Measurements from ENCODE around the gene ERBB2. TPM values are rescaled to one million over a fixed set of nuclear protein-coding genes. Genes with fewer than 3 reads are reported as not detected.

The ERBB2 gene
- total and polyA plus RNA-seq, 2 of the 13 experiments (the other 11 are each of a cell fraction or from before 2014, with no cell fraction given), result 57.7 to 64.1 TPM

GRCh38 chr17:39674702-39675389 is 25.0 kb upstream of the ERBB2 start:
- H3K9ac ChIP-seq (ENCODE audit: insufficient read depth, low read depth, low read length), result peak overlapping the region; percentile 55
- no peaks in the 10 kb centered on the region for H3K9me3 ChIP-seq (ENCODE audit: low read length)
- ChIA-PET POLR2A (interaction anchor here (0.6 to 9.4 kb wide), 16 partner anchors 8 to 77 kb away, joined by 3 to 96 read pairs (median 5); partner anchors contain the start of genes ERBB2, GRB7, MIEN1 and PGAP3), CTCF (ENCODE audit: low intra/inter-chr PET ratio, low total read pairs) (interaction anchor here (8.5 kb wide), 1 partner anchor 53 kb away, joined by 136 read pairs; no protein-coding TSS in a partner anchor)
- WGBS (ENCODE audit: low lambda C conversion rate), result 14% methylated on average over 10 of the region's 11 CpGs
- peaks cover 6 to 17% of the 10 kb centered on the region in 2 experiments; a peak in 4 of 5 replicates for H3K27me3 ChIP-seq (ENCODE audit: control insufficient read depth in 1 of 2, insufficient read depth in 2 of 2, low read length in 2 of 2)
- FAIRE-seq (peak; percentile 36), ATAC-seq (peak; percentile 59), DNase-seq (ENCODE audit: low spot score) (peak; percentile 81)
- intact Hi-C loops (cut with micrococcal nuclease; ENCODE audit: unreplicated experiment), result loop anchor here (5.0 kb wide), 1 partner anchor 77 kb away; no protein-coding TSS in a partner anchor
- no peaks in the 10 kb centered on the region for H3K36me3 ChIP-seq (replicated peaks in 1 of 2; ENCODE audit: control insufficient read depth in 1 of 2, insufficient read depth in 2 of 2, low read length in 2 of 2)
- H4K20me1 ChIP-seq (ENCODE audit: insufficient read depth, low read length), result no peaks in the 10 kb centered on the region
- peak overlapping the region in 2 of 3 experiments; percentile 5 to 49; a peak in 2 of 6 replicates for H3K4me3 ChIP-seq (replicated peaks in 1 of 3; ENCODE audit: insufficient read depth in 1 of 3, low read depth in 2 of 3, low read length in 3 of 3)
- no TSS peak for BruUV-seq (replicated peaks)
- H3K79me2 ChIP-seq (ENCODE audit: insufficient read depth, low read length), result no peaks in the 10 kb centered on the region
- peaks cover 91% of the 10 kb centered on the region for H3K4me1 ChIP-seq (ENCODE audit: insufficient read depth, low read length)
- H2AFZ ChIP-seq (ENCODE audit: low read length), result no peak overlapping the region
- peak overlapping the region; percentile 62 for H3K27ac ChIP-seq (ENCODE audit: extremely low read length, insufficient read depth, low read length)
- in situ Hi-C loops (cut with HindIII; ENCODE audit: extremely low pct_ligation_motif_present, low pct_unique_long_range_greater_than_20kb), result loop anchor here (5.0 kb wide), 2 partner anchors 53 to 77 kb away; no protein-coding TSS in a partner anchor
- peak overlapping the region; percentile 55 for H3K4me2 ChIP-seq (ENCODE audit: low read depth, low read length)
- TF ChIP-seq ZNF44 (CRISPR knock-in tag; IDR thresholded peaks at IDR 0.05) (0 out of 2 replicates have a peak, but pooled peaks have one; percentile 38), MXI1 (IDR thresholded peaks at IDR 0.05; ENCODE audit: borderline replicate concordance, low read depth, low read length) (peak; percentile 25; the same call in 1 of the 3 replicates), KAT8 (CRISPR knock-in tag; IDR thresholded peaks at IDR 0.05) (peak; percentile 89), SAFB2 (CRISPR knock-in tag; IDR thresholded peaks at IDR 0.05; ENCODE audit: borderline replicate concordance, low read depth) (peak; percentile 51; the same call in 1 of the 2 replicates), RFXANK (CRISPR knock-in tag; IDR thresholded peaks at IDR 0.05) (peak; percentile 51; the same call in 1 of the 2 replicates), RXRA (CRISPR knock-in tag; IDR thresholded peaks at IDR 0.05) (peak; percentile 64), AGO2 (optimal IDR thresholded peaks at IDR 0.05; ENCODE audit: low read depth, low read length) (peak; percentile 17), MZF1 (CRISPR knock-in tag; IDR thresholded peaks at IDR 0.05; ENCODE audit: borderline replicate concordance) (no peak), ZNF746 (CRISPR knock-in tag; IDR thresholded peaks at IDR 0.05) (peak; percentile 48; the same call in 1 of the 2 replicates), MIER3 (CRISPR knock-in tag; IDR thresholded peaks at IDR 0.05; ENCODE audit: borderline replicate concordance) (peak; percentile 39; the same call in 1 of the 2 replicates), KLF9 (CRISPR knock-in tag; IDR thresholded peaks at IDR 0.05; ENCODE audit: low read depth) (0 out of 2 replicates have a peak, but pooled peaks have one; percentile 60), CEBPG (CRISPR knock-in tag; IDR thresholded peaks at IDR 0.05) (peak; percentile 80), ATF2 (CRISPR knock-in tag; IDR thresholded peaks at IDR 0.05) (peak; percentile 75), NRL (CRISPR knock-in tag; IDR thresholded peaks at IDR 0.05; ENCODE audit: borderline replicate concordance) (peak; percentile 38; the same call in 1 of the 2 replicates), GATAD2A (CRISPR knock-in tag; IDR thresholded peaks at IDR 0.05) (peak; percentile 87)
- TF ChIP-seq, protein P1, sequence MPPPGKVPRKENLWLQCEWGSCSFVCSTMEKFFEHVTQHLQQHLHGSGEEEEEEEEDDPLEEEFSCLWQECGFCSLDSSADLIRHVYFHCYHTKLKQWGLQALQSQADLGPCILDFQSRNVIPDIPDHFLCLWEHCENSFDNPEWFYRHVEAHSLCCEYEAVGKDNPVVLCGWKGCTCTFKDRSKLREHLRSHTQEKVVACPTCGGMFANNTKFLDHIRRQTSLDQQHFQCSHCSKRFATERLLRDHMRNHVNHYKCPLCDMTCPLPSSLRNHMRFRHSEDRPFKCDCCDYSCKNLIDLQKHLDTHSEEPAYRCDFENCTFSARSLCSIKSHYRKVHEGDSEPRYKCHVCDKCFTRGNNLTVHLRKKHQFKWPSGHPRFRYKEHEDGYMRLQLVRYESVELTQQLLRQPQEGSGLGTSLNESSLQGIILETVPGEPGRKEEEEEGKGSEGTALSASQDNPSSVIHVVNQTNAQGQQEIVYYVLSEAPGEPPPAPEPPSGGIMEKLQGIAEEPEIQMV (CRISPR knock-in tag; IDR thresholded peaks at IDR 0.05; ENCODE audit: low read depth), result 0 out of 2 replicates have a peak, but pooled peaks have one; percentile 22
- TF ChIP-seq, protein P2, sequence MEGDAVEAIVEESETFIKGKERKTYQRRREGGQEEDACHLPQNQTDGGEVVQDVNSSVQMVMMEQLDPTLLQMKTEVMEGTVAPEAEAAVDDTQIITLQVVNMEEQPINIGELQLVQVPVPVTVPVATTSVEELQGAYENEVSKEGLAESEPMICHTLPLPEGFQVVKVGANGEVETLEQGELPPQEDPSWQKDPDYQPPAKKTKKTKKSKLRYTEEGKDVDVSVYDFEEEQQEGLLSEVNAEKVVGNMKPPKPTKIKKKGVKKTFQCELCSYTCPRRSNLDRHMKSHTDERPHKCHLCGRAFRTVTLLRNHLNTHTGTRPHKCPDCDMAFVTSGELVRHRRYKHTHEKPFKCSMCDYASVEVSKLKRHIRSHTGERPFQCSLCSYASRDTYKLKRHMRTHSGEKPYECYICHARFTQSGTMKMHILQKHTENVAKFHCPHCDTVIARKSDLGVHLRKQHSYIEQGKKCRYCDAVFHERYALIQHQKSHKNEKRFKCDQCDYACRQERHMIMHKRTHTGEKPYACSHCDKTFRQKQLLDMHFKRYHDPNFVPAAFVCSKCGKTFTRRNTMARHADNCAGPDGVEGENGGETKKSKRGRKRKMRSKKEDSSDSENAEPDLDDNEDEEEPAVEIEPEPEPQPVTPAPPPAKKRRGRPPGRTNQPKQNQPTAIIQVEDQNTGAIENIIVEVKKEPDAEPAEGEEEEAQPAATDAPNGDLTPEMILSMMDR (CRISPR knock-in tag; IDR thresholded peaks at IDR 0.05), result peak; percentile 42
- TF ChIP-seq, protein P3, sequence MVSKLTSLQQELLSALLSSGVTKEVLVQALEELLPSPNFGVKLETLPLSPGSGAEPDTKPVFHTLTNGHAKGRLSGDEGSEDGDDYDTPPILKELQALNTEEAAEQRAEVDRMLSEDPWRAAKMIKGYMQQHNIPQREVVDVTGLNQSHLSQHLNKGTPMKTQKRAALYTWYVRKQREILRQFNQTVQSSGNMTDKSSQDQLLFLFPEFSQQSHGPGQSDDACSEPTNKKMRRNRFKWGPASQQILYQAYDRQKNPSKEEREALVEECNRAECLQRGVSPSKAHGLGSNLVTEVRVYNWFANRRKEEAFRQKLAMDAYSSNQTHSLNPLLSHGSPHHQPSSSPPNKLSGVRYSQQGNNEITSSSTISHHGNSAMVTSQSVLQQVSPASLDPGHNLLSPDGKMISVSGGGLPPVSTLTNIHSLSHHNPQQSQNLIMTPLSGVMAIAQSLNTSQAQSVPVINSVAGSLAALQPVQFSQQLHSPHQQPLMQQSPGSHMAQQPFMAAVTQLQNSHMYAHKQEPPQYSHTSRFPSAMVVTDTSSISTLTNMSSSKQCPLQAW (CRISPR knock-in tag; IDR thresholded peaks at IDR 0.05), result peak; percentile 91
